OCI-LY1 (cell line): ENCODE measurements around the gene GPHB5.

Experiments used
- H2AFZ ChIP-seq: fragments of 200-600 bp; sonication (generic), shearing (Covaris generic); 2 replicates; pipeline ENCODE4 v1.6.0; 2014; ENCODE audit warnings: antibody characterized with exemption, mild to moderate bottlenecking, low read length
- H3F3A ChIP-seq: fragments of 200-600 bp; sonication (generic), shearing (Covaris generic); 2 replicates; pipeline ENCODE4 v1.6.0; 2014; ENCODE audit warnings: mild to moderate bottlenecking, antibody characterized with exemption, low read length, moderate library complexity; ENCODE audit not compliant: insufficient read depth
- H3K27ac ChIP-seq: fragments of 200-600 bp; sonication (generic); 2 replicates; pipeline ENCODE4 v1.5.1; 2014; ENCODE audit warnings: low read length, mixed run types, mild to moderate bottlenecking, low read depth; ENCODE audit not compliant: poor library complexity, severe bottlenecking
- H3K27me3 ChIP-seq: fragments of 200-600 bp; sonication (generic); 2 replicates; pipeline ENCODE4 v1.6.0; 2014; ENCODE audit warnings: antibody characterized with exemption, mild to moderate bottlenecking, low read length, moderate library complexity; ENCODE audit not compliant: insufficient read depth
- H3K36me3 ChIP-seq: fragments of 200-600 bp; sonication (generic); 2 replicates; pipeline ENCODE4 v1.6.1; 2014; ENCODE audit warnings: mild to moderate bottlenecking, antibody characterized with exemption, low read length, moderate library complexity, mixed read lengths; ENCODE audit not compliant: insufficient read depth
- H3K4me1 ChIP-seq: fragments of 200-600 bp; sonication (generic); 2 replicates; pipeline ENCODE4 v1.5.1; 2014; ENCODE audit warnings: mild to moderate bottlenecking, low read length, moderate library complexity; ENCODE audit not compliant: insufficient read depth, severe bottlenecking
- H3K4me2 ChIP-seq: fragments of 200-600 bp; sonication (generic), shearing (Covaris generic); 2 replicates; pipeline ENCODE4 v1.6.1; 2014; ENCODE audit warnings: low read length
- H3K4me3 ChIP-seq: fragments of 200-600 bp; sonication (generic); 2 replicates; pipeline ENCODE4 v1.5.1; 2014; ENCODE audit warnings: low read length, low read depth, mild to moderate bottlenecking, mixed read lengths; ENCODE audit not compliant: poor library complexity, severe bottlenecking
- H3K79me2 ChIP-seq: fragments of 200-600 bp; shearing (Covaris generic); 2 replicates; pipeline ENCODE4 v1.6.1; 2016; ENCODE audit warnings: mixed run types, low read length, mixed read lengths; ENCODE audit not compliant: insufficient read depth
- H3K9ac ChIP-seq: fragments of 200-600 bp; sonication (generic), shearing (Covaris generic); 2 replicates; pipeline ENCODE4 v1.6.1; 2014; ENCODE audit warnings: mild to moderate bottlenecking, low read length, mixed read lengths
- H3K9me2 ChIP-seq: fragments of 200-600 bp; sonication (generic), shearing (Covaris generic); 2 replicates; pipeline ENCODE4 v1.6.1; 2014; ENCODE audit warnings: low read depth, mild to moderate bottlenecking, low read length, mixed read lengths
- H3K9me3 ChIP-seq: fragments of 200-600 bp; shearing (Covaris generic); 2 replicates; pipeline ENCODE4 v1.6.1; 2014; ENCODE audit warnings: low read length, mixed read lengths
- H4K20me1 ChIP-seq: fragments of 200-600 bp; sonication (generic), shearing (Covaris generic); 2 replicates; pipeline ENCODE4 v1.6.0; 2016; ENCODE audit warnings: mild to moderate bottlenecking, low read length; ENCODE audit not compliant: insufficient read depth
- CTCF ChIP-seq: fragments of 200-600 bp; sonication (generic), shearing (Covaris generic); IDR thresholded peaks from 2 replicates; pipeline ENCODE4 v1.5.1; 2017; ENCODE audit warnings: mild to moderate bottlenecking, antibody characterized with exemption, low read length, moderate library complexity, mixed read lengths
- EZH2 ChIP-seq: fragments of 200-600 bp; sonication (generic), shearing (Covaris generic); IDR thresholded peaks from 2 replicates; pipeline ENCODE4 v1.8.0; 2017; ENCODE audit warnings: borderline replicate concordance, mixed run types, mild to moderate bottlenecking, antibody characterized with exemption, low read length, moderate library complexity, mixed read lengths

The GPHB5 gene

DNA sequence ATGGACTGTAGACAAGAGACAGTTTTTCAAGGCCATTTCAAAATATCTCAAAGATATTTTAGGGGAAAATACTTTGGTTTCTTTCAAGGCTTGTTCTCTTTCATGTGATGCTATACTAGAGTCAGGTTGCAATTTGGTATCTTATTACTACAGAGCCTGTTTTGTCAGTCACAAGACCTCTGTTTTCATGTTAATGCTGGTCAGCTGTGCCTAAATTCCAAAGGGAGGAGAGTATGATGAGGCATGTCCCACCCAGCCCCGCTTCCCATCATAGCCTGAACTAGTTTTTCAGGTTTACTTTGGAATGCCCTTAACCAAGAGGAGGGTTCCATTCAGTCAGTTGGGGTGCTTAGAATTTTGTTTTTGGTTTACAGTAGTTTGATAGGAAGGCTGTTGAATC is 52.6 kb downstream of the GPHB5 start:
- H3K27ac ChIP-seq, result no peak overlapping the region

More for the DNA sequence above, 52.6 kb downstream of the GPHB5 start:
- Histone ChIP-seq H3F3A (no peaks in the 10 kb centered on the region), H2AFZ (no peak overlapping the region), H3K4me3 (no peak overlapping the region), H3K4me1 (no peaks in the 10 kb centered on the region), H3K27me3 (no peaks in the 10 kb centered on the region; the same call in 1 of the 2 replicates), H4K20me1 (no peaks in the 10 kb centered on the region), H3K79me2 (no peaks in the 10 kb centered on the region), H3K36me3 (no peaks in the 10 kb centered on the region), H3K9me2 (no peaks in the 10 kb centered on the region), H3K9ac (no peak overlapping the region), H3K9me3 (no peaks in the 10 kb centered on the region), H3K4me2 (no peak overlapping the region)
- TF ChIP-seq CTCF (no peak), EZH2 (no peak)
